Testis (tissue), 3 donors: Measurements from ENCODE around the gene RARA. TPM values are rescaled to one million over a fixed set of nuclear protein-coding genes. Genes with fewer than 3 reads are reported as not detected.

Experiments used
- DNase-seq: peaks from one replicate; pipeline ENCODE4 v3.0.0-alpha.2; 2019
- H3K27ac ChIP-seq, 2 donors: fragments of 200-600 bp; sonication (generic); one replicate each; pipeline ENCODE4 v1.5.1; 2019
- H3K27me3 ChIP-seq: fragments of 200-600 bp; sonication (generic); one replicate; pipeline ENCODE4 v1.5.1; 2019
- H3K36me3 ChIP-seq: fragments of 200-600 bp; sonication (generic); one replicate; pipeline ENCODE4 v1.5.1; 2017; ENCODE audit warnings: low read depth; ENCODE audit errors: missing control alignments
- H3K4me1 ChIP-seq: fragments of 200-600 bp; sonication (generic); one replicate; pipeline ENCODE4 v1.5.1; 2019
- H3K4me3 ChIP-seq, 2 donors: fragments of 200-600 bp; sonication (generic); one replicate each; pipeline ENCODE4 v1.5.1; 2017 to 2019
- H3K9me3 ChIP-seq: fragments of 200-600 bp; sonication (generic); one replicate; pipeline ENCODE4 v1.5.1; 2017
- CTCF ChIP-seq, 3 experiments: fragments of 450-650 bp in 2 of 3; fragments of 200-600 bp in 1 of 3; sonication (generic) in 1 of 3; IDR thresholded peaks; one replicate each; pipeline ENCODE4 v1.5.1; 2016 to 2019; ENCODE audit warnings: antibody characterized with exemption in 3 of 3, mild to moderate bottlenecking in 2 of 3, moderate library complexity in 1 of 3
- POLR2A ChIP-seq: fragments of 450-650 bp; IDR thresholded peaks from one replicate; pipeline ENCODE4 v1.6.1; 2017; ENCODE audit warnings: antibody characterized with exemption, mild to moderate bottlenecking, moderate library complexity
- WGBS, 2 donors: methylation state at CpG; one replicate each; pipeline ENCODE4 v1.1.5; 2018; 5-methylcytosine and 5-hydroxymethylcytosine counted together
- intact Hi-C: fragments of 100-400 bp; cut with DNase I; formaldehyde crosslinking; loops from one replicate; pipeline ENCODE4 v1.15.1; 2023; ENCODE audit warnings: low total_unique reads
- polyA plus RNA-seq: library from polyadenylated mRNA; stranded (reverse); fragments of 350-450 nt; fragmentation: Illumina TruSeq; extraction: RNeasy Lipid Tissue Mini Kit (QIAGEN cat#74804); gene quantifications from one replicate; pipeline ENCODE4 v1.2.3, GENCODE V29; 2014; ENCODE audit warnings: low read depth, low replicate concordance; ENCODE audit not compliant: insufficient read depth
- total RNA-seq, 2 donors: library from RNA; depleted of rRNA; stranded (reverse); fragments of >200 nt; gene quantifications; one replicate each; pipeline ENCODE4 v1.2.3, GENCODE V29; 2016

RARA gene
- total and polyA plus RNA-seq, 3 donors from 2014 or later: 49.8 to 66.0 (median 65.5) TPM

- H3K4me1 ChIP-seq: peaks cover 96% of the 10 kb centered on the region
- H3K27me3 ChIP-seq: no peaks in the 10 kb centered on the region
- WGBS, 2 donors: 59 to 66% methylated on average over 2 to 4 of the region's 4 CpGs
- no peak overlapping the region for H3K4me3 ChIP-seq
- H3K27ac ChIP-seq: peak overlapping the region in 1 of 2 donors; percentile 42
- no peaks in the 10 kb centered on the region for H3K36me3 ChIP-seq
- H3K9me3 ChIP-seq: no peaks in the 10 kb centered on the region
- no peak for TF ChIP-seq POLR2A
- TF ChIP-seq CTCF (IDR thresholded peaks at IDR 0.05): no peak
- DNase-seq: no peak
- intact Hi-C loops: no loop called here
Measured at GRCh38 chr17:40327244-40327729, 18.3 kb downstream of the RARA start.

- intact Hi-C loops: no loop called here
- H3K36me3 ChIP-seq: no peaks in the 10 kb centered on the region
- H3K9me3 ChIP-seq: no peaks in the 10 kb centered on the region
- WGBS, 2 donors: 8 to 28% methylated on average over 3 of the region's 3 CpGs
- H3K4me1 ChIP-seq: peaks cover 96% of the 10 kb centered on the region
- H3K4me3 ChIP-seq: no peak overlapping the region
- no peak for DNase-seq
- no peak for TF ChIP-seq POLR2A
- no peak for TF ChIP-seq CTCF (IDR thresholded peaks at IDR 0.05)
- H3K27me3 ChIP-seq: no peaks in the 10 kb centered on the region
- H3K27ac ChIP-seq: peak overlapping the region in 1 of 2 donors; percentile 72
Measured at GRCh38 chr17:40327735-40328385, 18.9 kb downstream of the RARA start.

GRCh38 chr17:40328386-40328766 is 19.4 kb downstream of the RARA start:
- Histone ChIP-seq H3K4me1 (peaks cover 96% of the 10 kb centered on the region), H3K4me3 (no peak overlapping the region), H3K27me3 (no peaks in the 10 kb centered on the region), H3K9me3 (no peaks in the 10 kb centered on the region), H3K36me3 (no peaks in the 10 kb centered on the region), H3K27ac (peak overlapping the region in 1 of 2 donors; percentile 72)
- intact Hi-C loops: no loop called here
- TF ChIP-seq POLR2A: no peak
- 80 to 87% methylated on average over 2 of the region's 2 CpGs for WGBS, 2 donors
- no peak for DNase-seq

GRCh38 chr17:40329839-40330794 is 21.1 kb downstream of the RARA start:
- no peaks in the 10 kb centered on the region for H3K27me3 ChIP-seq
- peak overlapping the region; percentile 36 to 71 for H3K27ac ChIP-seq
- peak; percentile 84 for DNase-seq
- TF ChIP-seq POLR2A (no peak), CTCF (IDR thresholded peaks at IDR 0.05) (no peak)
- H3K9me3 ChIP-seq: no peaks in the 10 kb centered on the region
- H3K36me3 ChIP-seq: no peaks in the 10 kb centered on the region
- intact Hi-C loops: no loop called here
- H3K4me3 ChIP-seq: no peak overlapping the region
- WGBS, 2 donors: 32 to 51% methylated on average over 9 to 11 of the region's 11 CpGs
- peaks cover 97% of the 10 kb centered on the region for H3K4me1 ChIP-seq

- TF ChIP-seq CTCF (IDR thresholded peaks at IDR 0.05) (no peak), POLR2A (no peak)
- no peak overlapping the region for H3K4me3 ChIP-seq
- WGBS, 2 donors: 83 to 100% methylated on average over 2 to 10 of the region's 10 CpGs
- H3K36me3 ChIP-seq: no peaks in the 10 kb centered on the region
- intact Hi-C loops: no loop called here
- peak overlapping the region; percentile 36 to 71 for H3K27ac ChIP-seq
- no peak for DNase-seq
- peaks cover 97% of the 10 kb centered on the region for H3K4me1 ChIP-seq
- no peaks in the 10 kb centered on the region for H3K9me3 ChIP-seq
- no peaks in the 10 kb centered on the region for H3K27me3 ChIP-seq
Measured at GRCh38 chr17:40330850-40331470, 22.0 kb downstream of the RARA start.
